ENCODE results near the gene POLE.

The POLE gene

GRCh38 chr12:132674561-132674960 is 12.6 kb downstream of the POLE start:
- H3K4me3 ChIP-seq (ENCODE audit: low read length): no peak overlapping the region
- TF ChIP-seq ZNF274 (IDR thresholded peaks at IDR 0.05; ENCODE audit: low read depth, low read length): no peak

- no peak for TF ChIP-seq ZNF274 (IDR thresholded peaks at IDR 0.05; ENCODE audit: low read depth, low read length)
- no peak overlapping the region for H3K4me3 ChIP-seq (ENCODE audit: low read length)
Measured at GRCh38 chr12:132673288-132674179, 13.6 kb downstream of the POLE start.

- H3K4me3 ChIP-seq (ENCODE audit: low read length): no peak overlapping the region
Measured at GRCh38 chr12:132672678-132673077, 14.5 kb downstream of the POLE start.

GRCh38 chr12:132672116-132672515 is 15.0 kb downstream of the POLE start:
- TF ChIP-seq ZNF274 (IDR thresholded peaks at IDR 0.05; ENCODE audit: low read depth, low read length): no peak
- H3K4me3 ChIP-seq (ENCODE audit: low read length): no peak overlapping the region

More at GRCh38 chr12:132672678-132673077, 14.5 kb downstream of the POLE start:
- no peak for TF ChIP-seq ZNF274 (IDR thresholded peaks at IDR 0.05; ENCODE audit: low read depth, low read length)

- no peak overlapping the region for H3K4me3 ChIP-seq (ENCODE audit: low read length)
- TF ChIP-seq ZNF274 (IDR thresholded peaks at IDR 0.05; ENCODE audit: low read depth, low read length): no peak
Measured at GRCh38 chr12:132669166-132669879, 17.8 kb downstream of the POLE start.

GRCh38 chr12:132668191-132669088 is 18.7 kb downstream of the POLE start:
- no peak overlapping the region for H3K4me3 ChIP-seq (ENCODE audit: low read length)
- no peak for TF ChIP-seq ZNF274 (IDR thresholded peaks at IDR 0.05; ENCODE audit: low read depth, low read length)

GRCh38 chr12:132665794-132666193 is 21.3 kb downstream of the POLE start:
- no peak for TF ChIP-seq ZNF274 (IDR thresholded peaks at IDR 0.05; ENCODE audit: low read depth, low read length)
- H3K4me3 ChIP-seq (ENCODE audit: low read length): no peak overlapping the region

GRCh38 chr12:132665149-132665491 is 22.0 kb downstream of the POLE start:
- no peak for TF ChIP-seq ZNF274 (IDR thresholded peaks at IDR 0.05; ENCODE audit: low read depth, low read length)
- no peak overlapping the region for H3K4me3 ChIP-seq (ENCODE audit: low read length)

- H3K4me3 ChIP-seq (ENCODE audit: low read length): no peak overlapping the region
- TF ChIP-seq ZNF274 (IDR thresholded peaks at IDR 0.05; ENCODE audit: low read depth, low read length): no peak
Measured at GRCh38 chr12:132664206-132665148, 22.7 kb downstream of the POLE start.

- TF ChIP-seq ZNF274 (IDR thresholded peaks at IDR 0.05; ENCODE audit: low read depth, low read length): no peak
Measured at GRCh38 chr12:132662901-132663755, 24.0 kb downstream of the POLE start.

GRCh38 chr12:132661972-132662371 is 25.2 kb downstream of the POLE start:
- TF ChIP-seq ZNF274 (IDR thresholded peaks at IDR 0.05; ENCODE audit: low read depth, low read length): no peak

More at GRCh38 chr12:132662901-132663755, 24.0 kb downstream of the POLE start:
- H3K4me3 ChIP-seq (ENCODE audit: low read length): no peak overlapping the region

GRCh38 chr12:132660996-132661395 is 26.1 kb downstream of the POLE start:
- TF ChIP-seq ZNF274 (IDR thresholded peaks at IDR 0.05; ENCODE audit: low read depth, low read length): no peak
- no peak overlapping the region for H3K4me3 ChIP-seq (ENCODE audit: low read length)

More at GRCh38 chr12:132661972-132662371, 25.2 kb downstream of the POLE start:
- no peak overlapping the region for H3K4me3 ChIP-seq (ENCODE audit: low read length)
